ENCODE measurements around the gene RNF13.

- TF ChIP-seq, protein P1, sequence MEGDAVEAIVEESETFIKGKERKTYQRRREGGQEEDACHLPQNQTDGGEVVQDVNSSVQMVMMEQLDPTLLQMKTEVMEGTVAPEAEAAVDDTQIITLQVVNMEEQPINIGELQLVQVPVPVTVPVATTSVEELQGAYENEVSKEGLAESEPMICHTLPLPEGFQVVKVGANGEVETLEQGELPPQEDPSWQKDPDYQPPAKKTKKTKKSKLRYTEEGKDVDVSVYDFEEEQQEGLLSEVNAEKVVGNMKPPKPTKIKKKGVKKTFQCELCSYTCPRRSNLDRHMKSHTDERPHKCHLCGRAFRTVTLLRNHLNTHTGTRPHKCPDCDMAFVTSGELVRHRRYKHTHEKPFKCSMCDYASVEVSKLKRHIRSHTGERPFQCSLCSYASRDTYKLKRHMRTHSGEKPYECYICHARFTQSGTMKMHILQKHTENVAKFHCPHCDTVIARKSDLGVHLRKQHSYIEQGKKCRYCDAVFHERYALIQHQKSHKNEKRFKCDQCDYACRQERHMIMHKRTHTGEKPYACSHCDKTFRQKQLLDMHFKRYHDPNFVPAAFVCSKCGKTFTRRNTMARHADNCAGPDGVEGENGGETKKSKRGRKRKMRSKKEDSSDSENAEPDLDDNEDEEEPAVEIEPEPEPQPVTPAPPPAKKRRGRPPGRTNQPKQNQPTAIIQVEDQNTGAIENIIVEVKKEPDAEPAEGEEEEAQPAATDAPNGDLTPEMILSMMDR (IDR thresholded peaks at IDR 0.05): peak; percentile 53 to 70 (median 56)
- peak in 1 of 2 donors; percentile 38 for TF ChIP-seq POLR2AphosphoS5 (IDR thresholded peaks at IDR 0.05; ENCODE audit: insufficient read depth in 1 of 2, low read depth in 1 of 2)
Observed at GRCh38 chr3:149808209-149808829, 4.7 kb upstream of the RNF13 start.

All from vagina (tissue), 2 donors.